SK-N-SH treated with all-trans-retinoic acid at 6 μM for 48 hours (cell line): ENCODE data around the gene FAM184B.

ENCODE experiments used
- ATAC-seq: fragments of 200-7000 bp; cut with Tn5 transposase; 3 replicates; pipeline ENCODE4 v1.9.1; 2020; ENCODE audit warnings: mild to moderate bottlenecking, moderate library complexity
- BACH2 ChIP-seq: fragments of 250-450 bp; sonication (Bioruptor Pico); IDR thresholded peaks from 2 replicates; pipeline ENCODE4 v1.9.0; 2021; ENCODE audit warnings: mild to moderate bottlenecking, borderline replicate concordance
- CSDC2 ChIP-seq: fragments of 250-450 bp; sonication (Bioruptor Pico); IDR thresholded peaks from 2 replicates; pipeline ENCODE4 v1.5.0; 2020; ENCODE audit warnings: mild to moderate bottlenecking, moderate library complexity
- ESRRG ChIP-seq: fragments of 250-450 bp; sonication (Bioruptor Pico); IDR thresholded peaks from 2 replicates; pipeline ENCODE4 v1.6.1; 2021; ENCODE audit warnings: mild to moderate bottlenecking
- GLIS3 ChIP-seq: fragments of 250-450 bp; sonication (Bioruptor Pico); IDR thresholded peaks from 2 replicates; pipeline ENCODE4 v1.5.0; 2020; ENCODE audit warnings: mild to moderate bottlenecking, moderate library complexity
- ISL1 ChIP-seq: fragments of 250-450 bp; sonication (Bioruptor Pico); IDR thresholded peaks from 2 replicates; pipeline ENCODE4 v2.1.2; 2022; ENCODE audit warnings: mild to moderate bottlenecking, moderate library complexity
- OSR1 ChIP-seq: fragments of 250-450 bp; sonication (Bioruptor Pico); IDR thresholded peaks from 2 replicates; pipeline ENCODE4 v1.8.0; 2022; ENCODE audit warnings: moderate library complexity, mild to moderate bottlenecking, inconsistent platforms
- PPARA ChIP-seq: fragments of 250-450 bp; sonication (Bioruptor Pico); IDR thresholded peaks from 2 replicates; pipeline ENCODE4 v1.5.0; 2020; ENCODE audit warnings: mild to moderate bottlenecking, borderline replicate concordance
- RARB ChIP-seq: fragments of 250-450 bp; sonication (Bioruptor Pico); IDR thresholded peaks from 2 replicates; pipeline ENCODE4 v1.8.0; 2021; ENCODE audit warnings: mild to moderate bottlenecking, moderate library complexity
- SNAI2 ChIP-seq: fragments of 250-450 bp; sonication (Bioruptor Pico); IDR thresholded peaks from 2 replicates; pipeline ENCODE4 v1.5.0; 2020; ENCODE audit warnings: mild to moderate bottlenecking, moderate library complexity
- TCF4 ChIP-seq: fragments of 250-450 bp; sonication (Bioruptor Pico); IDR thresholded peaks from 2 replicates; pipeline ENCODE4 v1.8.0; 2021; ENCODE audit warnings: mild to moderate bottlenecking, moderate library complexity, borderline replicate concordance
- TOX ChIP-seq: fragments of 250-450 bp; sonication (Bioruptor Pico); IDR thresholded peaks from 2 replicates; pipeline ENCODE4 v1.8.0; 2021; ENCODE audit warnings: mild to moderate bottlenecking, moderate library complexity, borderline replicate concordance
- ZFP3 ChIP-seq: fragments of 250-450 bp; sonication (Bioruptor Pico); IDR thresholded peaks from 2 replicates; pipeline ENCODE4 v1.5.0; 2020; ENCODE audit warnings: mild to moderate bottlenecking, moderate library complexity
- ZFP30 ChIP-seq: fragments of 450-650 bp; formaldehyde crosslinking; IDR thresholded peaks from 2 replicates; pipeline ENCODE4 v1.5.0; 2022; ENCODE audit warnings: mild to moderate bottlenecking, moderate library complexity
- ZNF565 ChIP-seq: fragments of 450-650 bp; formaldehyde crosslinking; conservative IDR thresholded peaks from 2 replicates; pipeline ENCODE4 v1.5.0; 2020; ENCODE audit warnings: low read depth, mild to moderate bottlenecking, moderate library complexity
- ZNF70 ChIP-seq: fragments of 450-650 bp; formaldehyde crosslinking; IDR thresholded peaks from 2 replicates; pipeline ENCODE4 v1.5.0; 2020; ENCODE audit warnings: mild to moderate bottlenecking, moderate library complexity
- TF ChIP-seq, protein P1 (sequence below): fragments of 250-450 bp; sonication (Bioruptor Pico); IDR thresholded peaks from 2 replicates; pipeline ENCODE4 v1.8.0; 2021; ENCODE audit warnings: low read depth, mild to moderate bottlenecking, moderate library complexity, borderline replicate concordance
- TF ChIP-seq, protein P2 (sequence below): fragments of 250-450 bp; sonication (Bioruptor Pico); IDR thresholded peaks from 2 replicates; pipeline ENCODE4 v1.5.0; 2020; ENCODE audit warnings: mild to moderate bottlenecking, moderate library complexity
- TF ChIP-seq, protein P3 (sequence below): fragments of 250-450 bp; sonication (Bioruptor Pico); IDR thresholded peaks from 2 replicates; pipeline ENCODE4 v1.5.1; 2020; ENCODE audit warnings: low read depth, mild to moderate bottlenecking, moderate library complexity
- TF ChIP-seq, protein P4 (sequence below): fragments of 250-450 bp; sonication (Bioruptor Pico); IDR thresholded peaks from 2 replicates; pipeline ENCODE4 v1.5.1; 2021; ENCODE audit warnings: mild to moderate bottlenecking, moderate library complexity
- TF ChIP-seq, protein P5 (sequence below): fragments of 250-450 bp; sonication (Bioruptor Pico); IDR thresholded peaks from 2 replicates; pipeline ENCODE4 v1.8.0; 2020; ENCODE audit warnings: mild to moderate bottlenecking, moderate library complexity, borderline replicate concordance

The FAM184B gene

DNA sequence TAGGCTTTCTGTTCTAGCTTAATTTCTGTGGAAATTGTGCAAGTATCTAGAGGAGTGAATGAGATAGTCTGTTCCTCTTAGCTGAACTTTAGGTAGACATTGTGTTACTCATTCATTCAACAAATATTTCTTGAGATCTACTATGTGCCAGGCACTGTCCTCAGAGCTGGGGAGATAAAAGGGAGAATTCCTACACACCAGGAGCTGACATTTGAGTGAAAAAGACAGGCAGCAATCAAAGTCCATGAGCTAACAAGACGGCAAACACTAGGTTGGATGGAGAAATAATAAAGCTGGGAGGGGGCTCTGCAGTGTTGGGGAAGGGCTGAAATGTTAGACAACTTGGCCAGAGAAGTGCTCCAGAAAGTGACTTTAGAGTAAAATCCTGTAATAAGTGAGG lies 86.9 kb downstream of the FAM184B start:
- no peak for TF ChIP-seq GLIS3 (CRISPR knock-in tag)
- no peak for TF ChIP-seq ZNF565 (CRISPR knock-in tag)
- TF ChIP-seq, protein P1, sequence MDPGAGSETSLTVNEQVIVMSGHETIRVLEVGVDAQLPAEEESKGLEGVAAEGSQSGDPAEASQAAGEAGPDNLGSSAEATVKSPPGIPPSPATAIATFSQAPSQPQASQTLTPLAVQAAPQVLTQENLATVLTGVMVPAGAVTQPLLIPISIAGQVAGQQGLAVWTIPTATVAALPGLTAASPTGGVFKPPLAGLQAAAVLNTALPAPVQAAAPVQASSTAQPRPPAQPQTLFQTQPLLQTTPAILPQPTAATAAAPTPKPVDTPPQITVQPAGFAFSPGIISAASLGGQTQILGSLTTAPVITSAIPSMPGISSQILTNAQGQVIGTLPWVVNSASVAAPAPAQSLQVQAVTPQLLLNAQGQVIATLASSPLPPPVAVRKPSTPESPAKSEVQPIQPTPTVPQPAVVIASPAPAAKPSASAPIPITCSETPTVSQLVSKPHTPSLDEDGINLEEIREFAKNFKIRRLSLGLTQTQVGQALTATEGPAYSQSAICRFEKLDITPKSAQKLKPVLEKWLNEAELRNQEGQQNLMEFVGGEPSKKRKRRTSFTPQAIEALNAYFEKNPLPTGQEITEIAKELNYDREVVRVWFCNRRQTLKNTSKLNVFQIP, result no peak
- TF ChIP-seq TCF4 (CRISPR knock-in tag), result no peak
- TF ChIP-seq, protein P2, sequence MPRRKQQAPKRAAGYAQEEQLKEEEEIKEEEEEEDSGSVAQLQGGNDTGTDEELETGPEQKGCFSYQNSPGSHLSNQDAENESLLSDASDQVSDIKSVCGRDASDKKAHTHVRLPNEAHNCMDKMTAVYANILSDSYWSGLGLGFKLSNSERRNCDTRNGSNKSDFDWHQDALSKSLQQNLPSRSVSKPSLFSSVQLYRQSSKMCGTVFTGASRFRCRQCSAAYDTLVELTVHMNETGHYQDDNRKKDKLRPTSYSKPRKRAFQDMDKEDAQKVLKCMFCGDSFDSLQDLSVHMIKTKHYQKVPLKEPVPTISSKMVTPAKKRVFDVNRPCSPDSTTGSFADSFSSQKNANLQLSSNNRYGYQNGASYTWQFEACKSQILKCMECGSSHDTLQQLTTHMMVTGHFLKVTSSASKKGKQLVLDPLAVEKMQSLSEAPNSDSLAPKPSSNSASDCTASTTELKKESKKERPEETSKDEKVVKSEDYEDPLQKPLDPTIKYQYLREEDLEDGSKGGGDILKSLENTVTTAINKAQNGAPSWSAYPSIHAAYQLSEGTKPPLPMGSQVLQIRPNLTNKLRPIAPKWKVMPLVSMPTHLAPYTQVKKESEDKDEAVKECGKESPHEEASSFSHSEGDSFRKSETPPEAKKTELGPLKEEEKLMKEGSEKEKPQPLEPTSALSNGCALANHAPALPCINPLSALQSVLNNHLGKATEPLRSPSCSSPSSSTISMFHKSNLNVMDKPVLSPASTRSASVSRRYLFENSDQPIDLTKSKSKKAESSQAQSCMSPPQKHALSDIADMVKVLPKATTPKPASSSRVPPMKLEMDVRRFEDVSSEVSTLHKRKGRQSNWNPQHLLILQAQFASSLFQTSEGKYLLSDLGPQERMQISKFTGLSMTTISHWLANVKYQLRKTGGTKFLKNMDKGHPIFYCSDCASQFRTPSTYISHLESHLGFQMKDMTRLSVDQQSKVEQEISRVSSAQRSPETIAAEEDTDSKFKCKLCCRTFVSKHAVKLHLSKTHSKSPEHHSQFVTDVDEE, result no peak
- TF ChIP-seq ZFP30 (CRISPR knock-in tag), result no peak
- no peak for TF ChIP-seq ZFP3 (CRISPR knock-in tag)
- no peak for TF ChIP-seq SNAI2 (CRISPR knock-in tag)
- TF ChIP-seq CSDC2, result no peak
- TF ChIP-seq, protein P3, sequence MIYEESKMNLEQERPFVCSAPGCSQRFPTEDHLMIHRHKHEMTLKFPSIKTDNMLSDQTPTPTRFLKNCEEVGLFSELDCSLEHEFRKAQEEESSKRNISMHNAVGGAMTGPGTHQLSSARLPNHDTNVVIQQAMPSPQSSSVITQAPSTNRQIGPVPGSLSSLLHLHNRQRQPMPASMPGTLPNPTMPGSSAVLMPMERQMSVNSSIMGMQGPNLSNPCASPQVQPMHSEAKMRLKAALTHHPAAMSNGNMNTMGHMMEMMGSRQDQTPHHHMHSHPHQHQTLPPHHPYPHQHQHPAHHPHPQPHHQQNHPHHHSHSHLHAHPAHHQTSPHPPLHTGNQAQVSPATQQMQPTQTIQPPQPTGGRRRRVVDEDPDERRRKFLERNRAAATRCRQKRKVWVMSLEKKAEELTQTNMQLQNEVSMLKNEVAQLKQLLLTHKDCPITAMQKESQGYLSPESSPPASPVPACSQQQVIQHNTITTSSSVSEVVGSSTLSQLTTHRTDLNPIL (CRISPR knock-in tag), result no peak
- no peak for TF ChIP-seq ESRRG
- TF ChIP-seq TOX, result no peak
- TF ChIP-seq ZNF70, result no peak
- TF ChIP-seq, protein P4, sequence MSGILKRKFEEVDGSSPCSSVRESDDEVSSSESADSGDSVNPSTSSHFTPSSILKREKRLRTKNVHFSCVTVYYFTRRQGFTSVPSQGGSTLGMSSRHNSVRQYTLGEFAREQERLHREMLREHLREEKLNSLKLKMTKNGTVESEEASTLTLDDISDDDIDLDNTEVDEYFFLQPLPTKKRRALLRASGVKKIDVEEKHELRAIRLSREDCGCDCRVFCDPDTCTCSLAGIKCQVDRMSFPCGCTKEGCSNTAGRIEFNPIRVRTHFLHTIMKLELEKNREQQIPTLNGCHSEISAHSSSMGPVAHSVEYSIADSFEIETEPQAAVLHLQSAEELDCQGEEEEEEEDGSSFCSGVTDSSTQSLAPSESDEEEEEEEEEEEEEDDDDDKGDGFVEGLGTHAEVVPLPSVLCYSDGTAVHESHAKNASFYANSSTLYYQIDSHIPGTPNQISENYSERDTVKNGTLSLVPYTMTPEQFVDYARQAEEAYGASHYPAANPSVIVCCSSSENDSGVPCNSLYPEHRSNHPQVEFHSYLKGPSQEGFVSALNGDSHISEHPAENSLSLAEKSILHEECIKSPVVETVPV (CRISPR knock-in tag), result no peak
- no peak for TF ChIP-seq PPARA (CRISPR knock-in tag)
- TF ChIP-seq RARB (CRISPR knock-in tag), result no peak
- no peak for ATAC-seq

DNA sequence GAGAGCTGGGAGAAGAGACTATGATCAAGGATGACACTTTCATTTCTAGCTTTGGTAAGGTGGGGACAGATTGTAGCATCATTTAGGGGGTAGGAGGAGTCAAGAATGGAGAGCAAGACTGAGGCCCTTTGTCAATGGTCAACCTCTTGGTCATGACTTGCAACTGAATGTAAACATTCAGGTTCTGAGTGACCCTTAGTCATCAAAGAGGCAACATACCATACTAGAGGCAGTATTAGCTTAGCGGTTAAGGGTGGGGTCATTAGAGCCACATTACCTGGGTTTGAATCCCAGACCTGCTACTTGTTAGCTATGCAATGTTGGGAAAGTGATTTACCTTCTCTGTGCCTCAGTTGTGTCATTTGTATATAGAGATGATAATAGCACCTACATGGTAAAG lies 90.5 kb downstream of the FAM184B start:
- ATAC-seq, result no peak
- TF ChIP-seq SNAI2 (CRISPR knock-in tag) (no peak), ESRRG (no peak), ZNF565 (CRISPR knock-in tag) (no peak), TCF4 (CRISPR knock-in tag) (no peak), BACH2 (no peak), PPARA (CRISPR knock-in tag) (no peak), OSR1 (CRISPR knock-in tag) (no peak), ISL1 (CRISPR knock-in tag) (no peak), ZFP3 (CRISPR knock-in tag) (no peak)
- TF ChIP-seq, protein P2, result no peak
- TF ChIP-seq, protein P4 (CRISPR knock-in tag), result no peak
- TF ChIP-seq, protein P5, sequence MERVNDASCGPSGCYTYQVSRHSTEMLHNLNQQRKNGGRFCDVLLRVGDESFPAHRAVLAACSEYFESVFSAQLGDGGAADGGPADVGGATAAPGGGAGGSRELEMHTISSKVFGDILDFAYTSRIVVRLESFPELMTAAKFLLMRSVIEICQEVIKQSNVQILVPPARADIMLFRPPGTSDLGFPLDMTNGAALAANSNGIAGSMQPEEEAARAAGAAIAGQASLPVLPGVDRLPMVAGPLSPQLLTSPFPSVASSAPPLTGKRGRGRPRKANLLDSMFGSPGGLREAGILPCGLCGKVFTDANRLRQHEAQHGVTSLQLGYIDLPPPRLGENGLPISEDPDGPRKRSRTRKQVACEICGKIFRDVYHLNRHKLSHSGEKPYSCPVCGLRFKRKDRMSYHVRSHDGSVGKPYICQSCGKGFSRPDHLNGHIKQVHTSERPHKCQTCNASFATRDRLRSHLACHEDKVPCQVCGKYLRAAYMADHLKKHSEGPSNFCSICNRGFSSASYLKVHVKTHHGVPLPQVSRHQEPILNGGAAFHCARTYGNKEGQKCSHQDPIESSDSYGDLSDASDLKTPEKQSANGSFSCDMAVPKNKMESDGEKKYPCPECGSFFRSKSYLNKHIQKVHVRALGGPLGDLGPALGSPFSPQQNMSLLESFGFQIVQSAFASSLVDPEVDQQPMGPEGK (CRISPR knock-in tag), result no peak
- TF ChIP-seq, protein P1, result no peak
